Subcutaneous abdominal adipose tissue (tissue), 5 donors: ENCODE results near the gene FMNL2.
"Not testable (repeated sequence)": the region's sequence is repeated elsewhere in the genome, so short reads cannot be mapped to it uniquely, and the experiment has no call there.

Source experiments
- H3K27ac ChIP-seq: one replicate; pipeline ENCODE4 v1.7.0; 2013; ENCODE audit warnings: low read depth, mild to moderate bottlenecking, inconsistent platforms, low read length, moderate library complexity
- H3K27me3 ChIP-seq, 5 donors: one replicate each; pipeline ENCODE4 v1.7.0; 2013; ENCODE audit warnings: low read length in 5 of 5, inconsistent platforms in 1 of 5; ENCODE audit not compliant: control insufficient read depth in 5 of 5, insufficient read depth in 4 of 5
- H3K36me3 ChIP-seq, 5 donors: one replicate each; pipeline ENCODE4 v1.7.0; 2013; ENCODE audit warnings: low read length in 5 of 5; ENCODE audit not compliant: control insufficient read depth in 5 of 5, insufficient read depth in 5 of 5
- H3K4me1 ChIP-seq, 5 donors: one replicate each; pipeline ENCODE4 v1.7.0; 2013; ENCODE audit warnings: low read length in 5 of 5, mild to moderate bottlenecking in 3 of 5, moderate library complexity in 1 of 5; ENCODE audit not compliant: control insufficient read depth in 5 of 5, insufficient read depth in 5 of 5
- H3K4me3 ChIP-seq, 5 donors: one replicate each; pipeline ENCODE4 v1.7.0; 2013; ENCODE audit warnings: low read length in 5 of 5, low read depth in 1 of 5
- H3K9ac ChIP-seq, 5 donors: one replicate each; pipeline ENCODE4 v1.7.0; 2013; ENCODE audit warnings: low read length in 5 of 5, mild to moderate bottlenecking in 4 of 5, moderate library complexity in 3 of 5
- H3K9me3 ChIP-seq, 5 donors: one replicate each; pipeline ENCODE4 v1.7.0; 2013; ENCODE audit warnings: low read length in 5 of 5; ENCODE audit not compliant: control insufficient read depth in 5 of 5
- donor health status: healthy.
- donor health status: healthy.
- donor health status: healthy.
- donor health status: healthy.
- donor health status: healthy.

Gene FMNL2

DNA sequence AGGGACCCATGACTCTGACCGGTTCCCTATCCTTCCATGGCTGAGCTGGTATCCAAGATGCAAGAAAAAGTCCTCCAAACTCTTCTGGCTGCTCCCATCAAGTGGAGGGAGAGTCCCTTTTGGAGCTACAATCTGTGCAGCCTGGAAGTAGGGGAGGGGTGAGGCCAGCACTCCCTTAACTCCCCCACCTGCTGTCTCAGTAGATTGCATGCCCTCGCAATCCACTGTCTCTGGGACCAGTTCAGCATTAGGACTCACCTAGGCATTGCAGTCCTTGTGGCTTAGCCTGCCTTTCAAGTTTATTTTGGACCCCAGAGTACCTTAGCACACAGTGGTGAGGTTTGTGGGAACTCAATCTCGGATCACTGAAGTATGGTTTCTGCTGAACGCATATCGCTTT, 14.2 kb upstream of the FMNL2 start:
- H3K9me3 ChIP-seq = no peaks in the 10 kb centered on the region
- H3K9ac ChIP-seq = no peak overlapping the region
- H3K4me3 ChIP-seq = no peak overlapping the region
- no peaks in the 10 kb centered on the region for H3K27me3 ChIP-seq
- no peaks in the 10 kb centered on the region for H3K4me1 ChIP-seq
- no peaks in the 10 kb centered on the region for H3K36me3 ChIP-seq
- no peak overlapping the region for H3K27ac ChIP-seq

DNA sequence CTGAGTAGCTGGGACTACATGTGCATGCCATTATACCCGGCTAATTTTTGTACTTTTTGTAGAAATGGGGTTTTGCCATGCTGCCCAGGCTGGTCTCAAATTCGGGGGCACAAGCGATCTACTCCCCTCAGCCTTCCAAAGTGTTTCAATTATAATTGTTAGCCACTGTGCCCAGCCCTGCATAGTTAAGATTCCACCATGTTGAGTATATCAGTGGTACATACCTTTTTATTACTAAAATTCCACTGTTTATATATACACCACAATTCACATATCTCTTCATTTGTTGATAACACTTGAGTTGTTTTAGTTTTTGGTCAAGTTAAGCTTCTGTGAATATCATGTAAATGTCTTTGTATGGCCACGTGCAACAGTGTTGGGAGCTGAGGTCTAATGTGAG, 12.8 kb upstream of the FMNL2 start:
- Histone ChIP-seq H3K9ac (no peak overlapping the region), H3K4me1 (no peaks in the 10 kb centered on the region), H3K9me3 (no peaks in the 10 kb centered on the region)

DNA sequence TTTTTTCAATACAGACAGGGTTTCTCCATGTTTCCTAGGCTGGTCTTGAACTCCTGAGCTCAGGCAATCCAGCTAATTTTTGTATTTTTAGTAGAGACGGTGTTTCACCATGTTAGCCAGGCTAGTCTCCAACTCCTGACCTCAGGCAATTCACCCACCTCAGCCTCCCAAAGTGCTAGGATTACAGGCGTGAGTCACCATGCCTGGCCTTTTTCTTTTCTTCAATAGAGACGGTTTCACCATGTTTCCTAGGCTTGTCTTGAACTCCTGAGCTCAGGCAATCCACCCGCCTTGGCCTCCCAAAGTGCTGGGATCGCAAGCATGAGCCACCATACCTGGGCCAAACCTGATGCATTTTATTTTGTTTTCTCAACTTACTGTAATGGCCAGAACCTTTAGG, 9.8 kb upstream of the FMNL2 start:
- H3K9me3 ChIP-seq, H3K4me3 ChIP-seq, H3K27me3 ChIP-seq, H3K36me3 ChIP-seq, H3K4me1 ChIP-seq, H3K9ac ChIP-seq, H3K27ac ChIP-seq: not testable (repeated sequence)

More for the DNA sequence above, 12.8 kb upstream of the FMNL2 start:
- no peak overlapping the region for H3K4me3 ChIP-seq
- H3K36me3 ChIP-seq = no peaks in the 10 kb centered on the region
- no peak overlapping the region for H3K27ac ChIP-seq
- H3K27me3 ChIP-seq = no peaks in the 10 kb centered on the region

DNA sequence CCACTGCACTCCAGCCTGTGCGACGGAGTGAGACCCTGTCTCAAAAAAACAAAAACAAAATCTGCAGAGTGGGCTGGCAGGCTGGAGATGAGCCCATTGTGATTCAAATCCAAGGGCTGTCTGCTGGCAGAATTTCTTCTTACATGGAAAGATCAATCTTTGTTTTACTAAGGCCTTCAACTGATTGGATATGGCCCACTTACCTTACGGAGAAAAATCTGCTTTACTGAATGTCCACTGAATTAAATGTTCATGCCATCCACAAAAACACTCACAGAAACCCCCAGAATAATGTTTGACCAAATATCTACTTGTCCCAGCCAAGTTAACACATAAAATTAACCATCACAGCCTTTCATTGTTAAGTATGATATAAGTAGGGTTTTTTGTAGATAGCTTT, 8.3 kb upstream of the FMNL2 start:
- H3K4me1 ChIP-seq = no peaks in the 10 kb centered on the region
- H3K9me3 ChIP-seq = no peaks in the 10 kb centered on the region

DNA sequence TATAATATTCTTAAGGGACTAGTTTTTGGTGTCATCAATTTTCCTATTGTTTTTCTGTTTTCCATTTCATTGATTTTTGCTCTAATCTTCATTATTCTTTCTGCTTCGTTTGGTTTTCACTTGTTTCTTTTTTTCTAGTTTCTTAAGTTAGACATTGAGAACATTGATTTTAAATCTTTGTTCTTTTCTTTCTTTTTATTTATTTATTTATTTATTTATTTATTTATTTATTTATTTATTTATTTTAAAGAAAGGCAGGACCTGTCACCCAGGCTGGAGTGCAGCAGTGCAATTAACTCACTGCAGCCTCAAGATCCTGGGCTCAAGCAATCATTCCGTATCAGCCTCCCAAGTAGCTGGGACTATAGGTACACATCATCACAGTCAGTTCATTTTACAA, 7.0 kb upstream of the FMNL2 start:
- H3K36me3 ChIP-seq = no peaks in the 10 kb centered on the region
- H3K27ac ChIP-seq = no peak overlapping the region
- no peaks in the 10 kb centered on the region for H3K27me3 ChIP-seq
- no peak overlapping the region for H3K4me3 ChIP-seq
- H3K9ac ChIP-seq = no peak overlapping the region
- H3K9me3 ChIP-seq = no peaks in the 10 kb centered on the region
- no peaks in the 10 kb centered on the region for H3K4me1 ChIP-seq

More for the DNA sequence above, 8.3 kb upstream of the FMNL2 start:
- H3K9ac ChIP-seq = no peak overlapping the region
- no peaks in the 10 kb centered on the region for H3K27me3 ChIP-seq
- H3K36me3 ChIP-seq = no peaks in the 10 kb centered on the region
- no peak overlapping the region for H3K27ac ChIP-seq
- H3K4me3 ChIP-seq = no peak overlapping the region

DNA sequence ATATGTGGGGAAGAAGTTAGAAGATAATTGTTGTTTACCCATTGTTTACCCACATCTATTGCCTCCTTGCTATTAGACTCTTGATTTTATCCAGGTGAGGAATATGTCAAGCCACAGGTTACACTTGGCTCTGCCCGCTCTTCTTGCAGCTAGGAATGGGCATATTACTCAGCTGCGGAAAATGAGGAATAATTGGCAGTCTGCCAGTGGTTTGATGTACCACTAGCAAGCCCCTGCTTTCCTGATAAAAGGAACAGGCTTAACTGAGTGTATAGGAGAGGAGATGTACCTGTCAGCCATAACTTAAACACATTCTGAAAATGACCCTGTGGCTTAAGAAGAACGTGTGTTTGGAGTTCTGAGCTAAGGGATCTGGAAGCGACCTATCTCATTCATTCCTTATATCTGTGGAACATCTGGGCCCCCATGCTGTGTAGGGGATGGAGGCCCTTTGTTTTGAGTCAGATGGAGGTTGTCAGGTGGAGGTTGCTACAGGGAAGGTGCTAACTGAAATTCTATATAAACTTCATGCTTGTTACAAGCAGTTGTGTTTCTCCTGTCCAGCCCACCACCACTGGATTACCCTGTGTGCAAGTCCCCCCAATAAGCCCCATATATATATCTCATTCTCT, 4.6 kb upstream of the FMNL2 start:
- peaks cover 0 to 6% (median 4%) of the 10 kb centered on the region in 5 donors for H3K4me1 ChIP-seq
- no peak overlapping the region for H3K9ac ChIP-seq

DNA sequence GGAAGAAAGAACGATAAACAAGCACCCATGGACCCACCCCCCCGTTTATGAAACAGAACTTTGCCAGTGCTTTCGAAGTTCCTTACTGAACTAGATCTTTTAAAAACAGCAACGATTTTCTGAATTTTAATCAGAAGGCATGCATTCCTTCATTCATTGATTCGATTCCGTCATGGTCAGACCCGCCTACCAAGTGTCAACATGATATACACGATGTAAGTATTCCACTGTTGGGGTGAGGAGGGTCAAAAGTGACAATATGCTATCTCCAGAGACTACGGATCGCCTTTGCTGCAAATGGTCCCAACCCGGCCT, 316 bp upstream of the FMNL2 start:
- peak overlapping the region; percentile 93 for H3K27ac ChIP-seq
- peak overlapping the region in 4 of 5 donors; percentile 72 to 86 (median 80) for H3K9ac ChIP-seq

More for the DNA sequence above, 4.6 kb upstream of the FMNL2 start:
- Histone ChIP-seq H3K36me3 (no peaks in the 10 kb centered on the region), H3K4me3 (no peak overlapping the region), H3K27me3 (no peaks in the 10 kb centered on the region), H3K9me3 (no peaks in the 10 kb centered on the region), H3K27ac (no peak overlapping the region)

DNA sequence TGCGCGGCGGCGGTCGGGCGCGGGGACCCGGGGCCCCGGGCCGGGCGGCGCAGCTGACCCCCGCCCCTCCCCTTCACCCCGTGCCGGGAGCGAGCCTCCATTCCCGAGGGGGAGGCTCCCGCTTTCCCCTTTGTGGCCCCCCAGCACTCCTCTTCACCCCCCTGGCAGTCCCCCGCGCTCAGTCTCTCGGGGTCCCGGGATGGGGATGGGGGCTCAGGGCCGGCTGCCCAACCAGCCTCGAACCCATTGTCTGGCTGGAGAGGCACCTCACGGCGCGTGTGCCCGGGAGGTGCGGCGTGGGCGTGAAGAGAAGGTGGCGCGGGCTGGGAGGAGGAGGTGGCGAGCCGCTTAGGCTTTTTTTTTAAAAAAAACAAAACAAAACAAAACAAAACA, 748 bp downstream of the FMNL2 start:
- H3K9me3 ChIP-seq = no peaks in the 10 kb centered on the region
- H3K27ac ChIP-seq = peak overlapping the region; percentile 93
- H3K4me3 ChIP-seq = peak overlapping the region; percentile 53 to 96 (median 86)
- no peaks in the 10 kb centered on the region for H3K36me3 ChIP-seq
- H3K9ac ChIP-seq = peak overlapping the region; percentile 38 to 86 (median 83)
- H3K4me1 ChIP-seq = peaks cover 0 to 38% (median 30%) of the 10 kb centered on the region in 5 donors
- H3K27me3 ChIP-seq = no peaks in the 10 kb centered on the region

More for the DNA sequence above, 316 bp upstream of the FMNL2 start:
- H3K4me3 ChIP-seq = peak overlapping the region; percentile 72 to 96 (median 86)
- no peaks in the 10 kb centered on the region for H3K27me3 ChIP-seq
- H3K9me3 ChIP-seq = no peaks in the 10 kb centered on the region
- no peaks in the 10 kb centered on the region for H3K36me3 ChIP-seq
- H3K4me1 ChIP-seq = peaks cover 0 to 34% (median 26%) of the 10 kb centered on the region in 5 donors

DNA sequence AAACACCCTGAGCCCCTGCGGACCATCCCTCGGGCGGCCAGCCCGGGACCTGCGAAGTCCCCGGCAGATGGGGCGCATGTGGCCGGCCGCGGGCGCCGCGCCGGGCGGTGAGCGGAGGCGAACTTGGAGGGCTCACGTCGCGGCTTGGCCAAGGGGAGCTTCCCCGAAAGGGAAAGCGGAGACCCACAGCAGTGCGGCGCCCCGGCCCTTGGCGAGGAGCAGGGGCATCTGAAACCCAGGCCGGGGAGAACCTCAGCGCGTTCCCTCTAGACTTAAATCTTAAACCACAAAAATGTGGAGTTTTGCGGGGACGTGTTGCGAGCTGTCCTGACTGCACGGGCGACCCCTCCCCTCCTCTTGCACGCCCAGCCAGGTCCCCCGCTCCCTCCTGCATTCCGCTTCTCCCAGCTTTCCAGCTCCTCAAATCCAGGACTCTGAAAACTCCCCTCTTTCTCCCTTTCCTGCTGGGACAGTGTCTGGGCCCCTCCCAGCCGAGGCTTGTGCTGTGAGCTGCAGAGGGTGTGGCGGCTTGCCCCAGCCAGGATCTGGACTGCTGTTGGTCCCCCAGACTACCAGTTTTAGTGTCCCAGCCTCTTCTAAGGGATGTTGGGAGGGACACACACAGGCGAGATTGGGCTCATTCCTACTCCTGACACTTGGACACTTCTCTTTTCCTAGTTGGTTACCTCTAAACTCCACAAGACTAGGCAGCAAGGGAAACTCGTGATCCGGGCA, 1.3 kb downstream of the FMNL2 start:
- H3K9ac ChIP-seq = peak overlapping the region; percentile 81 to 92 (median 85)
- H3K9me3 ChIP-seq = no peaks in the 10 kb centered on the region
- no peaks in the 10 kb centered on the region for H3K27me3 ChIP-seq
- no peaks in the 10 kb centered on the region for H3K36me3 ChIP-seq
- H3K4me1 ChIP-seq = peaks cover 0 to 38% (median 32%) of the 10 kb centered on the region in 5 donors
- H3K4me3 ChIP-seq = peak overlapping the region; percentile 82 to 96 (median 86)
- H3K27ac ChIP-seq = peak overlapping the region; percentile 93

DNA sequence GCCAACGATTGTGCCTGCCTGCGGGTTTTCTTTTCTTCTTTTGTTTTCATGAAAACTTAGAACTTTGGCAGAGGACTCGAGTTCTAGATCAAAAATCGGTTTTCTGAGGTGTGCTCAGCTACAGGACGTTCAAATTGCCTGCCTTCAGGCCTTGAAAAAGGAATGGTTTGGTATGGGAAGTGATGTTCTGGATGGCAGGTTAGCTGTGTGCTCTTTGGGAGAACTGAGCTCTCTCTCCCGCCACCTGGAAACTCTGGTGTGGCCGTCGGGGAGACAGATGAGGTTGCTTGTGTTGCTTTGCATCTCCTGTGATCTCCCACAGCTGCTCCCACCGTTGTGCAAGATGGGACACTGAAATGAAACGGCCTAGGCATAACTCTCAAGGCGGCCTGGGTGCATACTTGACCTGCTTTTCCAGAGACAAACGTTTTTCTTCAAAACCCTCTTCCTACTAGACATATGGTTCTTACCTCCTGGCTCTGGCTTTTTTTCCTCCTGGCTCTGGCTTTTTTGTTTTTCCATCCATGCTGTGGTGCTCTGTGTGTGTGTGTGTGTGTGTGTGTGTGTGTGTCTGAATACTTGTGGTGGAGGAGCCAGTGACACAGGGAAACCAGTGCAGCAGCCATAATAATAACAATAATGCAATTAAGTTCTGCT, 2.0 kb downstream of the FMNL2 start:
- Histone ChIP-seq H3K9ac (peak overlapping the region; percentile 81 to 92 (median 85)), H3K27ac (peak overlapping the region; percentile 93), H3K4me1 (peaks cover 0 to 38% (median 32%) of the 10 kb centered on the region in 5 donors), H3K9me3 (no peaks in the 10 kb centered on the region), H3K27me3 (no peaks in the 10 kb centered on the region), H3K36me3 (no peaks in the 10 kb centered on the region), H3K4me3 (peak overlapping the region; percentile 82 to 96 (median 86))
